NB4 (cell line): ENCODE measurements around the gene TMED7.
"Not testable (repeated sequence)": the region's sequence is repeated elsewhere in the genome, so short reads cannot be mapped to it uniquely, and the experiment has no call there.

ENCODE experiments used
- DNase-seq: peaks from one replicate; pipeline ENCODE4 v3.0.0; 2010; ENCODE audit warnings: low read depth
- H3K4me3 ChIP-seq: one replicate; pipeline ENCODE4 v1.5.1; 2011; ENCODE audit warnings: mild to moderate bottlenecking, low read depth, low read length, moderate library complexity
- CTCF ChIP-seq: IDR thresholded peaks from one replicate; pipeline ENCODE4 v1.5.1; 2012; ENCODE audit warnings: low read depth, low read length
- MYC ChIP-seq: IDR thresholded peaks from 2 replicates; pipeline ENCODE4 v1.6.1; 2011; ENCODE audit warnings: low read depth, low read length
- POLR2A ChIP-seq: IDR thresholded peaks from 2 replicates; pipeline ENCODE4 v1.6.1; 2011; ENCODE audit warnings: mild to moderate bottlenecking; ENCODE audit not compliant: insufficient read length; ENCODE audit errors: extremely low read depth
- TF ChIP-seq, protein P1 (sequence below): IDR thresholded peaks from 2 replicates; pipeline ENCODE4 v1.6.1; 2011; ENCODE audit warnings: low read depth, low read length

TMED7 gene

DNA sequence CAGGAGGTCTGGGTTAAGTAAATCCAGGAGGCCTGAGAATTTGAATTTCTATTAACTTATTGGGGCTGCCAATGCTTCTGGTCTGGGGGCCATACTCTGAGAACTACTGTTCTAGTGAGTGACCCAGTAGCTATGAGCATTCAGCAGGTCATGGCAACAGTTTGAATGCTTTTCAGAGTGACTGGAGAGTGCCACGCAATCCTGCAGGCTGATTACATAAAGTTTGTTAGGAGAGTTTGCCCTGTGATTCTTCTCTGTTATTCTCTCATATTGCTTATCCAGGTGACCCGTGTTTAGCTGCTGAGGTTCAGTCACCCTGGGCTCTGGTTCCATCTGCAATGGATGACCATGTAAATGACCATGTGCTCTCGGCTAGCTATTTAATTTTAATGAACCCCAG, 22.2 kb upstream of the TMED7 start:
- no peak overlapping the region for H3K4me3 ChIP-seq
- DNase-seq = no peak
- TF ChIP-seq CTCF (no peak), MYC (no peak), POLR2A (no peak)
- TF ChIP-seq, protein P1, sequence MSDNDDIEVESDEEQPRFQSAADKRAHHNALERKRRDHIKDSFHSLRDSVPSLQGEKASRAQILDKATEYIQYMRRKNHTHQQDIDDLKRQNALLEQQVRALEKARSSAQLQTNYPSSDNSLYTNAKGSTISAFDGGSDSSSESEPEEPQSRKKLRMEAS = no peak

DNA sequence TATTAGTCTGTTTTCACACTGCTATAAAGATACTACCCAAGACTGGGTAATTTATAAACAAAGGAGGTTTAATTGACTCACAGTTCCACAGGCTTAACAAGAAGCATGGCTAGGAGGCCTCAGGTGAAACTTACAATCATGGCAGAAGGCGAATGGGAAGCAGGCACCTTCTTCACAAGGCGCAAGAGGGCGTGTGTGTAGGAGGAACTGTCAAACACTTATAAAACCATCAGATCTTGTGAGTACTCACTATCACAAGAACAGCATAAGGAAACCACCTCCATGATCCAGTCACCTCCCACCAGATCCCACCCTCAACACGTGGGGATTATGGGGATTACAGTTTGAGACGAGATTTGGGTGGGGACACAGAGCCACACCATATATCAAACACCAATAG, 19.6 kb upstream of the TMED7 start:
- not testable (repeated sequence) for H3K4me3 ChIP-seq, DNase-seq

DNA sequence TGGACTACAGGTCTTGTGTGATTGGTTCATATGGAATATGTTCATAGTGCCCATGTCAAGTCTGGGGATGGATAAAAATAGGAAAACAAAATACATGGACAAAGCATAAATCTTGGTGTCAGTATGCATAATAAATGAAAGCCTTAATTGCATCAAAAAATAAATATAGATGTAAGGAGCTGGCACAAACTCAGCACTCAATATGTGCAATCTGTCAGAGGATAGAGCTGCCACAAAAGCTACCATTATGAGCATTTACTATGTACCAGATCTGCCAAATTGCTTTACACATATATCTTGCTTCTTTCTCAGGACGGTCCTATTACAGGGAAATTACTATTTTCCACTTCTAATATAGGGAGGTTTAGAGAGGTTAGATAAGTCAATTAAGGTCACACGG, 18.2 kb upstream of the TMED7 start:
- no peak for DNase-seq
- H3K4me3 ChIP-seq = no peak overlapping the region
- no peak for TF ChIP-seq POLR2A

DNA sequence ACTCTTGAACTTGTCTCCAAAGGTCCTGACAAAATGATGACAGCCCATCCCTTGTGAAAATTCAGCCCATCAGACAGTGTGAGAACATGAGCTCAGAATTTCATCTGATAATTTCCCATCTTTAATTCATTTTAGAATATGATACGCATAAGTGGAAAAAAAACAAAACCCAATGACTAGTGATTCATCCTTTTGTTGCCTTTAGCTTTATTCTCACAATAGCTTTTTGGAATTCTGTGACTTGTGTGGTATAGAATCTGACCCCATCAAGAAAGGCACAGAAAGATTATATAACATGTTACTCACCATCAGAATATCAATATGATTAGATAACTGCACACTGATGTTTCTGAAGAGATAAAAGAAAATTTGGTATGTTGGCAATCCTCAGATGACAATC, 16.1 kb upstream of the TMED7 start:
- TF ChIP-seq, protein P1 = no peak
- TF ChIP-seq MYC = no peak
- TF ChIP-seq CTCF = no peak
- TF ChIP-seq POLR2A = no peak
- H3K4me3 ChIP-seq = no peak overlapping the region
- DNase-seq = no peak

DNA sequence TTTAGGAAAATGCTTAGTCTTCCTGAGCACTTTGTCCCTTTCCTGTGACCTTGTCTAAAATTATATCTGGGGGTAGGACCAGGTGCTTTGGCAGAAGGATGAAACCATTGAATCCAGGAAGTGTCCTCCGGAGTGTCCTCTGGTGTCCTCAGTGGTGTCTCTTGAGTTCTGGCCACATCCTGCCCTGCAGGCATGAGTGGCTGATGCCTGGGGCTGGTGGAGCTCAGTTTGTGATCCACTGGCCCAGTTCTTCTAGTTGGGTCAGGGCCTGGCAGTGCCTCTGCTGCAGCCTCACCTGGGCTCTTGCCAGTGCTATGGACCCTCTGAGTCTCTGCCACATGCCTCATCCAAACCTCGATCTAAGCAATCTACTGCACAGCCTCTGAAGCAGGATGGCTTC, 14.4 kb upstream of the TMED7 start:
- no peak overlapping the region for H3K4me3 ChIP-seq
- DNase-seq = no peak
- TF ChIP-seq CTCF (no peak), MYC (no peak)
- TF ChIP-seq, protein P1 = no peak

DNA sequence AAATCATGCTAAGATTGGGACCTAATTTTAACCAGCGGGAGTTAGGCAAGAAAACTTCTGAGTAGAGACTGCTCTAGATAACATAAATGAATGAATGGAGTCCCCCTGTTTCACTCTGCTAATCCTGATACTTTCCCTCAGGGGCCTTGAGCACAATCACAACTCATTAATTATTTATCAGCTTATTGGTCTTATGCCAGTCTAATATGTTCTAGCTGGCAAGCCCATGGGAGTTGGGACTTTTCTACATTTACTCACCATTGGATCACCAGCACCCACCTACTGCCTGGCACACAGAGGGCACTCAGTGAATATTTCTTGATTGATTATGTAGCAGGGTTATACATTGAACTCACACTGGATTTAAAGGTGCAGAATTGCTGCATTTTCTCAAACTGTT, 13.5 kb upstream of the TMED7 start:
- TF ChIP-seq POLR2A = no peak
- no peak for TF ChIP-seq MYC
- no peak for TF ChIP-seq CTCF
- TF ChIP-seq, protein P1 = no peak
- no peak for DNase-seq
- H3K4me3 ChIP-seq = no peak overlapping the region

GRCh38 chr5:115637507-115637906, 11.7 kb upstream of the TMED7 start:
- DNase-seq = no peak
- TF ChIP-seq, protein P1 = no peak
- TF ChIP-seq MYC (no peak), CTCF (no peak), POLR2A (no peak)
- H3K4me3 ChIP-seq = no peak overlapping the region
